ELF-1 (cell line): Measurements from ENCODE around the gene HADHB.
"Not testable (repeated sequence)": the region's sequence is repeated elsewhere in the genome, so short reads cannot be mapped to it uniquely, and the experiment has no call there.

ENCODE experiments used
- DNase-seq: peaks from one replicate; pipeline ENCODE4 v3.0.0-alpha.2; 2016; ENCODE audit warnings: low read depth, low spot score

HADHB gene

DNA sequence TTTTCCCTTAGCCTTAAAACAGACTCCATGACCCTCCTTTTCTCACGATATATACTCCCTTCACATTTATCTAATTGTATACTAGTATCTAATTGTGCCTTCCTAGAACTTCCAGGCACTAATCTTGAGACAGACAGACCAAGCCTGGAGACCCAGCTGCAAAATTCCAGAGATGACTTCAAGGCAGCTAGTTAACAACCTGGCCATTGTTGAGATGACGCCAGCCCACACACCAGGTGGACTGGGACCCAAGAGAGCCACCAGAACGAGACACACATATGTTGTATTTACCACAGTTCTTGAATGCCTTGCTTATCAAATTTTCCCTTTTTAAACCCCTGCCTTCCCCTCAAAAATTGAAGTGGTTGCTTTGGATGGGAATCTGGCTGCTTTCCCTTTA, 52.3 kb downstream of the HADHB start:
- peak; percentile 26 for DNase-seq

DNA sequence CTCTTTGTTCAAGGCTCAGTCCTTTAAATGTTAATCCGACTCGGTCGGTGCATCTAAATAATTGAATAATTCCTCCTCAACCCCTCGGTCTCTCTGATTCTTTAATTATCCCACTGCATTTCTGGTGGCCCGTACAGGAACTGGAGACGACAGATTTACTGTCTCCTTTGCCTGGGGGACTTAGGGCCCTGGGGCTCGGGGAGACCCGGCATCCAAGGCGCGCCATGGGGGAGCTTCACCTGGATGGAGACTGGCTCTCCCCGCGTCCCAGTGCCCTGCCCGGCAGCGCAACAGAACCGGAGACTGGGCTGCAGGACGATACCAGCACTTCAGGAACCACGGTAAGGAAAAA, 53.5 kb downstream of the HADHB start:
- no peak for DNase-seq

DNA sequence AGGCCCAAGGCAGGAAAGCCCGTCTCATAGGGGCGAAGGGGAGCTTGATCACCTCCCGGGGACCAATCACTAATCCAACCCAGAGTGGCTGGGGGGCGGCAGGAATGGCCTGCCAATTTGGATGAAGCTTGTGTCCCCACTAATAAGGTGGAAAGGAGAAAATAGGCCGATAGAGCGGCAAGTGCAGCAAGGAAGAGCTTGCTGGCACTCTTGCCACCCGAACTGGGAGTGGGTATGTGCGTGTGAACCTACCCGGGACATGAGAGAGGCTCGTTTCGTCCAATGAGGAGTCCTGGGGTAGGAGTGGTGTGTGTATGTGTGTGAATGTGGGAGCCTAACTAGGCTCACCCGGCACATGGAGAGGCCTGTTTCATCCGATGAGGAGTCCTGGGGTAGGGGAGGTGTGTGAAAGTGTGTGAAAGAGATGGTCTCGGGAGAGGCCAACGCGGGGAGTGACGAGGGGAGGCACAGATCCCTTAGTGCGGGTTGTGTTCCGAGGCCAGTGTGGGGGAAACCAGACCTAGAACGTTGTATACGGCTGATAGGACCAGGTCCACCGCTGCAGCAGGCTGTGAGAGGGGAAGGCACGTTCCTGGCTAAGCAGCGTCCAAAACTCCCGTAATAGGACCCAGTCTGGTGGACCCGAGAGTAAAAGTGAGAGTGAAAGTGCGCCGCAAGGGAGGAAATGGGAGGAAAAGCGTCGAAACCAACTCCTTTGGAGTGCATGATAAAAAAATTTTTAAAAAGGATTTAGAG, 54.1 kb downstream of the HADHB start:
- DNase-seq: peak; percentile 58

DNA sequence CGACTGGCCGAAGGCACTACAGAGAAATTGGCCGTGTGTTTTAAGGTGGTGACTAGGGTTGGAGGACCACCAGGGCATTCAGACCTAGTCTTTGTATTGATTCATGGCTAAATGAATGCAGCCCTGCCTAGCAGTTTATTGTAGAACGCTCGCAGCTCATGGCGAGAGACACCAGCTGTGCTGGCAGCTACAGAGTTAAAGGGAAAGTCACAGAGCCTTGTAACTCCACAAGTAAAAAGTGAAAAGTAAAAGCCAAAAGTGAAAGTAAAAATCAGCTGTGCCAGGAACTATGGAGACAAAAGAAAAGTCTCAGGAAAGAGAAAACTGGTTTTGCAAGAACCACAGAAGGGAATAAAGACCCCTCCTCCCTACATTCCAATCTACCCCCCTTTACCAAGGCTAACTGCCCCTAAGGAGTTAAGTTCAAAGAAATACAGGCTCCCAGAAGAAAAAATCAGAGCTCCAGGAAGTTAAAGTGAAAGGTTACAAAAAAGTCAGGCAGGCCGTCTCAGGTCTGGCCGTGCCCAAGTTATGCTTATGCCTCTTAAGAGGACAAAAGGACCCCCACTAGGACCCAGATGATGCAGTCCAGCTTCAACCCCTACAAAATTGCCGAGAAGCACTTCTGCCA, 54.8 kb downstream of the HADHB start:
- peak; percentile 85 for DNase-seq

DNA sequence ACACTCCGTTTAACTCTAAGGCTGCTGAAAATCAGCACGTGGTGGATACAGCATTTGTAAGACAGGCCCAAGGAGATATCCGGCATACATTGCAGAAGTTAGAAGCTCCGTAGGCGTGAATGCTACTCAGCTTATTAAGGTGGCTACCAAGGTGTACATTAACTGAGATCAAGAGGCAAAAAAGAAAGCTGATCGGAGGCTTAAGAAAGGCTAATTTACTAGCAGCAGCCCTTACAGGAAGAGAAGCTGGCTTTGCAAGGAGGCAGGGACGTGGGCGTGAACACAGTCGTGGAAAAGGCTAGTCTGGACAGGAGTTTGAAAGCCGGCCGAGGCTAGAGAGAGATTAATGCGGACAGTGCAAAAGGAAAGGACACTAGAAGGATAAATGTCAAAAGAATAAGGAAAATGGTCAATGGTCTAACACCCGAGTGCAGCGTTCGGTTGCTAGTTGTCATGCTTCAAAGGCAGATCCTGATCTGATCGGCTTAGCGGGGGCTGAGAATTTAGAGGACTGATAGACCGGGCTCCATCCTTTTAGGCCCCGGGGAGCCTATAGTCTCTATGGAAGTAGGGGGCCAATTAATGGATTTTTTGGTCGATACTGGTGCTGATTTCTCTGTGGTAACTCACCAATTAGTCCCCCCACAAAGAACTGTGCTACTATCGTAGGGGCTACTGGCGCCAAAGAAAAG, 55.6 kb downstream of the HADHB start:
- DNase-seq: no peak

DNA sequence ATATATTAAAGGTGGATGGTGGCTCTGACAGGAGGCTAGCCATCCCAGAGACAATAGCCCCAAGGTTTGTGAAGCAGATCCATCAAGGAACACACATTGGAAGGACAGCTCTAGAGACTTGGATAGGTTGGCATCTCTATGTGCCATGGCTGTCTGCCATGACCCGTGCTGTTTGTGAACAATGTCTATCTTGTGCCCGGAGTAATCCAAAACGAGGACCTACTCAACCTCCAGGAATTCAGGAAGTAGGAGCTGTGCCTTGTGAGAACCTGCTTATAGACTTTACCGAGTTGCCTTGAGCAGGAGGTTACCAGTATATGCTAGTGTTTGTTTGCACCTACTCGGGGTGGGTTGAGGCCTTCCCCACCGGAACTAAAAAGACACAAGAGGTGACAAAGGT, 58.1 kb downstream of the HADHB start:
- no peak for DNase-seq

DNA sequence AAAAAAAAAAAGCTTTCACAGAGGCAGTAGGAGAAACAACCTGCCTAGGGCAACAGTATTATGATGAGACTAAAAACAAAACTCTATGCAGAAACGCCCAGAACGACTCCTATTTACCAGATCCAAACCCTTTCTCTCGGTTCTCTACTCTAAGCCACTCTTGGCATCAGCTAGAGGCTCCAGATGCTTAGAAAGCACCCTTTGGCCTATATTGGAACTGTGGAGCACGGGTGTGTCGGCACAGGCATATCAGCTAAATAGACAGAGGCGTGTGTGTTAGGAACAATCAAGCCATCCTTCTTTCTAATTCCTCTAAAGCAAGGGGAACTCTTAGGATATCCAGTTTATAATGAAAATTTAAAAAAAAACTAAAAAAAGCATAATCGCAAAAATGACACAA, 60.4 kb downstream of the HADHB start:
- not testable (repeated sequence) for DNase-seq

DNA sequence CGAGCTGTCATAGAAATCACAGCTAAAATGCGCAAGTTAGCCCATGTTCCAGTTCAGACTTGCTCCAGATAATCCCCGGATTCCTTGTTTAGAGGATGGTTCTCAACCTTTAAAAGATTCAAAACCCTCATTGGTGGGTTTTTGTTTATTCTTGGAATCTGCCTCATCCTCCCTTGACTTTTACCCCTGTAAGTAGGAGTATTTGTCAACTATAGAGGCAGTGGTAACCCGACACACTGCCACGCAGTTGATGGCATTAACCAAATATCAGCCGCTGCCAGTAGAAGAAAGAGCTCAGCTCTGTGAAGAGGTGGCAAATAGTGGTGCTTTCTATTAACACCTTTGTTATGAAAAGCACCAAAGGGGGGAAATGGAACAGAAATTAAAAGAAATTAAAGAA, 60.8 kb downstream of the HADHB start:
- DNase-seq: no peak

DNA sequence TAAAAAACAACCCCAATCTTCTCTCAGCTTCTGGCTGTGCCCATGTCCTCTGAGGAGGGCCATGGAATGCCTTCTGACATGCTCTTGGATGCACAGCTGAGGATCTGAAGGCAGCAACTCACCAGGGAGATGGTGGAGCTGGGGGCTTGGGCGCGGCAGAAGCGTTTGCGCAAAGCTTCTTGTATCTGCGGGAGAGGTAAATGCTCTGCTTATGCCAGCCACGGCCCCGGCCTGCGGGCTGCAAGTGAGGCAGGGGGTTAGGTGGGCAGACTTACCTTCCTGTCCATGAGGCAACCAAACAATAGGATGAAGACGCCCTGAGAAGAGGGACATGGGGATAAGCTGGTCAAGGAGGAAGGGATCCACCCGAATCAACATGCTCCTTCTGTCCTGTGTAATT, 65.2 kb downstream of the HADHB start:
- no peak for DNase-seq

DNA sequence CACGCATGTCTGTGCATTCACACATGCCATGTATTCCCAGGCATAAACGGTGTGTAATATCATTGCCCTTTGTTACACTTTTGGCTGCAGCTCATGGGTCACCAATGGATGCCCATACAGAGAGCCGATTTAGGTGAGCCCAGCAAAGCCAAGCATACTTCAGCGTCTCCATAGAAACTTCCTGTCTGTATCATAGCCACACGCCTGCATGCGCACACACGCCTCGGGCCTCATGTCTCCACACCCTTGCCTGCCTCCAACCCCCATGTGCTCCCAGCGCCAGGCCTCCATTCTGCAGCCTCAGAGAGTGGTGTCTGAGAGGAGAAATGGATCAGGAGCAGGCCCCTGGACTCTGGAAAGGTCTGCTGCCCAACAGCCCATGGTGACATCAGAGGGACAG, 67.7 kb downstream of the HADHB start:
- no peak for DNase-seq

DNA sequence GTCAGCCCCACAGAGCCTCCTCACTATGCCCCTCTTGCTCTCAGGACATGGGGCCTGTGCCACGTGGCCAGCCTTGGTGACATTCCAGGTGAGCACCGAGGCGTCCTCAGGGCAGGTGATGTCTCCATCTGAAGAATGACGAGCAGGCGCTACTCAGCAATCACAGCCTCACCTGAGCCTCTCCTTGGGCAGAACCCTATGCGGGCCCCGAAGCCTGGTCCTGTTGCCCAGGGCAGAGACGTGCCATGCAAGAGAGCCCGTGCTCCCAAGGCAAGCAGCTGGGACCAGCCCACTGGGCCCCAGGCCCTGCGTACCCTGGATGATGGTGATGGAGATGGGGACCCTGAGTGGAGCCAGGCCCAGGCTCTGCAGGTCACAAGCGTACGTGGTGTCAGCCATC, 68.7 kb downstream of the HADHB start:
- no peak for DNase-seq

DNA sequence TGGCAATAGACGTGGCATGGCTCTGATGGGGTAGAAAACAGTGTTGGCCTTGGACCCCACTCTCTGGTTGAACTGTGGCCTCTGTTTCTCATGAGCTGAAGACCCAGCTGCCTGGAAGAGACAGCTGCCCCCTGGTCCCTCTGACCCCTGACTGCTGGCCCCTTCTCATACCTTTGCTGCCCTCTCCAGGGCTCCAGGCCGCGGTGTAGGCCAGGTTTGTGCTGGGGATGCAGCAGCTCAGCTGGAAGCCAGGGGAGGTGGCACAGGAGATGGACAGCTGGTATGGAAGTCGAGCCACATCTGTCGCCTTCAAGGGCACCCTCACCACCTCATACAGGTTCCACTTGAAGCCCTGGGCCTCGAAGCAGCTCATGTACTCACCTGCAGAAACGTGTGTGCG, 69.5 kb downstream of the HADHB start:
- DNase-seq: peak; percentile 43

DNA sequence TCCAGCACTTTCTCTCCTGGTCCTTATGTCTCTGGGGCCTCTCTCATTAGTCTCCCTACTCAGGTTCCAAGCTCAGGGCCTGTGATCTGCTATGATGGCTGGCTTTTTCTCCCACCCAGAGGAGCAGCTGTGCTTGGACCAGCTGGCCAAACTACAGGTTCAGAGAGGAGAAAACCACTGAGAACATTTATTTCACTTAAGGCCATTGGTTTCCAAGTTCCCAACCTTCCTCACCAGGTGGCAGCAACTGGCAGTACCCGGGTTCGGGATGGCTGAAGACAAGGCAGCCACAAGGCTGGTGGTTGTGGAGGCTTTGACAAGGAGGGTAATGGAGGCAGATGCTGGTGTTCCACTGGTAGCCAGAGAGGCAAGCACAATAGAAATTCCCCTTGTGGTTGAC, 71.3 kb downstream of the HADHB start:
- DNase-seq: no peak

DNA sequence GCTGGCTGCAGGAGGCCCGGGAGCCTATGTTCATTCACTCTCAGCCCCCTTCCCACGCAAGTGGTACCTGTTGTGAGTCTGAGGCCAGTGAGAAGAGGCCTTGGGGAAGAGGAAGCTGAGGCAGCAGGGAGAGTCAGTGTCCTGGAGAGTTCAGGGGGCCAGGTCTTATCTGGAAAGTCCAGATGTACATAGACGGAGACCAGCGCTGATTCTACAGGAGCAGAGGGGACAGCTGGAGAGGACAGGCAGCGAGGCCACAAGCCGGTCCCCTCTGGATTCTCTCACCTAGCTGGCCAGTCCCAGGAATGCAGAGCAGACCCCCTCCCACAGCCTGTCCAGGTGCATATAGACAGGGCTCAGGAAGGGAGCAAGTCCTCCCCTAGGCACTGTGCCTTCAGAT, 72.1 kb downstream of the HADHB start:
- no peak for DNase-seq

DNA sequence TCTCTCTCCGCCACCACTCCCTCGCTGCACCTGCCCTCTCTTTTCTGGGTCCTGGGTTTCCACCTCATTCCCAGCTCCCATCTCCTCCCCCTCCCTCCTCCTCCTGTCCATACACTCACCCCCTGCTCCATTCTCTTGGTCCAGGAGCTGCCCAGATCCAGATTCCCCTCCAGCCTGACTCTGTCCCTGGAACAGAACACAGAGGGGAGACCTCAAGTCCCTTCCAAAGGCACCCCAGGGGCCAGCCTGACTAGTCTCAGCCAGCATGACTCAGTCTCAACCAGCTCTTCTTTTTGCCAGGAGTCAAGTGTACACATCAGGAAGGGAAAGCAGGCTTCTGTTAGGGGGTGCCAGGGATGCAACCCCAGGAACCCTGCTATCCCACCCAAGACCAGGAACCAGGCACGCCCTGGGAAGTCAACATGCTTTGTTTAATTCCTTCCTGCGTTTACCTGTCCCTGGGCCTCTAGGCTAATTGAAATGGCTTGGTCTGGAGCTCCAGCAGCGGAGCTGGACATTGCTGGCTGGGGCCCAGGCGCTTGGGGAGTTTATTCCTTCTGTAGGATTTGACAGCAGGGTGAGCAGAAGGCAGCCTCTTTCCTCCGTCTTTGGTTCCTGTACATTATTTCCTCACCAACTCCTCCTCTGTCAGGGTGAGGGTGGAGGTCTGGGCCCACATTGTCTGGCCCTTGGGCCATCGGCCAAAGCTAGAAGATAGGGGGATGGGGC, 72.8 kb downstream of the HADHB start:
- no peak for DNase-seq

DNA sequence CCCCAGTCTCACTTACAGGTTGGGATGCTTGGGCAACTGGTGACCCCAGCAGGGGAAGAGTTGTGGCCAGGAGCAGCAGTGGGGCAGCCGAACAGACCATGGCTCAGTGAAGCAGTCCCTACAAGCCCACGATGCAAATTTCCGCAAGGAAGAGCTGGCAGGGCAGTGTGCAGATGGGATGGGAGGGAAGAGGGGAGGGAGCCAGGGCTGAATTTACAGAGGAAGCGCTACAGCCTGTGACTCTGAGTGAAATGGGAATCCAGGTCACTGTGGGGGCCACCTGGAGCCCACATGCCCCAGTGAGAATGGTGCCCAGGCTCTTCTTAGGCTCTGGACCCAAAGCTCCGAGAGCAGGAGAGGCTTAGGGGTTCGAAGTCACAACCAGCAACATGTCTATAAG, 74.2 kb downstream of the HADHB start:
- DNase-seq: no peak

DNA sequence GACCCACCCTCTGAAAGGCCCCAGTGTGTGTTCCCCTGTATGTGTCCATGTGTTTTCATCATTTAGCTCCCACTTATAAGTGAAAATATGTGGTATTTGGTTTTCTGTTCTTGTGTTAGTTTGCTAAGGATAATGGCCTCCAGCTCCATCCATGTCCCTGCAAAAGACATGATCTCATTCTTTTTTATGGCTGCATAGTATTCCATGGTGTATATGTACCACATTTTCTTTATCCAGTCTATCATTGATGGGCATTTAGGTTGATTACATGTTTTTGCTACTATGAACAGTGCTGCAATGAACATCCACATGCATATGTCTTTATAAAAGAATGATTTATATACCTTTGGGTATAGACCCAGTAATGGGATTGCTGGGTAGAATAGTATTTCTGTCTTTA, 79.7 kb downstream of the HADHB start:
- DNase-seq: not testable (repeated sequence)

DNA sequence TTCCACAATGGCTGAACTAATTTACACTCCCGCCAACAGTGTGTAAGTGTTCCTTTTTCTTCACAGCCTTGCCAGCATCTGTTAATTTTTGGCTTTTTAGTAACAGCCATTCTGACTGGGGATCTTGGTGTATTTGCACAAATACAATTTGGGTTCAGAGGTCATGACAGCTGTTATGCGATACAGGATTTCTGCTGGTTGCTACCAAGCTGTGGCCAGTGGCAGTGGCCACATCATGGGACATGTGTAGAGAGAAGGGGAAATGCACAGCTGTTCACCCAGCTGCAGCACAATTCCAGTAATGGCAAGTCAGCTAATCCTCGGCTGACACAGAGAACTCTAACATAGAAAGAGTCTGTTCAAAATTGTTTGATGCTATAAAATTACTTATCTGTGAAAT, 80.2 kb downstream of the HADHB start:
- no peak for DNase-seq

DNA sequence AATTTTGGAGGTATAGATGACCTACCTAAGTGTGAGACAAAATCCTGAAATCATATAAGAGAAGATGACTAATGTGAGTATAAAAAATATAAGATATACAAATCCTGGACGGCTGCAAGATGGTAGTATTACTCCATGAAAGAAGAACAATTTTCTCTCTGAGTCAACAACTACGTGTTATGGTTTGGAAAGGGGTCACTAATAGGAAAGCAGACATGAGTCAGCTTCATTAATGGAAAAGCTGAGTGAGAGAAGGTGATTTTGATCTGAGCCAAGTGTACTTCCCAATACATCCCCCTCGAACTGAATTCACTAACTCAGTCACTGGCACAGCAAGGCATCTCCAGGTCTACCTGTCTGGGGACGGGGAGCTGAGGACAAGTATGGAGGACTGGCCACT, 81.1 kb downstream of the HADHB start:
- no peak for DNase-seq

DNA sequence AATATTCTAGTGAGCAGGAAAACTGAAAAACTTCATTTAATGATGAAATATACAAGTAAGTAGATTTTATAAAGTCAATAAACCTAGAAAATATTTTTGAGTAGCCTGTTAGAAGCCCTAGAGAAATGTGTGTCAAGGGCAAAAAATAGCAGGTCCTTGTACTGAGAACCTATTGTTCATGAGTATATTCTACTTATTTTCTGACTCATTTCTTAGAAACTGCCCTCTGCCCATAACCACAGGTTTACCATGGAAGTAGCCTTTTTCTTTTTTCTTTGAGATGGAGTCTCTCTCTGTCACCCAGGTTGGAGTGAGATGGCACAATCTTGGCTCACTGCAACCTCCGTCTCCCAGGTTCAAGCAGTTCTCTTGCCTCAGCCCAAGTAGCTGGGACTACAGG, 81.8 kb downstream of the HADHB start:
- DNase-seq: no peak

DNA sequence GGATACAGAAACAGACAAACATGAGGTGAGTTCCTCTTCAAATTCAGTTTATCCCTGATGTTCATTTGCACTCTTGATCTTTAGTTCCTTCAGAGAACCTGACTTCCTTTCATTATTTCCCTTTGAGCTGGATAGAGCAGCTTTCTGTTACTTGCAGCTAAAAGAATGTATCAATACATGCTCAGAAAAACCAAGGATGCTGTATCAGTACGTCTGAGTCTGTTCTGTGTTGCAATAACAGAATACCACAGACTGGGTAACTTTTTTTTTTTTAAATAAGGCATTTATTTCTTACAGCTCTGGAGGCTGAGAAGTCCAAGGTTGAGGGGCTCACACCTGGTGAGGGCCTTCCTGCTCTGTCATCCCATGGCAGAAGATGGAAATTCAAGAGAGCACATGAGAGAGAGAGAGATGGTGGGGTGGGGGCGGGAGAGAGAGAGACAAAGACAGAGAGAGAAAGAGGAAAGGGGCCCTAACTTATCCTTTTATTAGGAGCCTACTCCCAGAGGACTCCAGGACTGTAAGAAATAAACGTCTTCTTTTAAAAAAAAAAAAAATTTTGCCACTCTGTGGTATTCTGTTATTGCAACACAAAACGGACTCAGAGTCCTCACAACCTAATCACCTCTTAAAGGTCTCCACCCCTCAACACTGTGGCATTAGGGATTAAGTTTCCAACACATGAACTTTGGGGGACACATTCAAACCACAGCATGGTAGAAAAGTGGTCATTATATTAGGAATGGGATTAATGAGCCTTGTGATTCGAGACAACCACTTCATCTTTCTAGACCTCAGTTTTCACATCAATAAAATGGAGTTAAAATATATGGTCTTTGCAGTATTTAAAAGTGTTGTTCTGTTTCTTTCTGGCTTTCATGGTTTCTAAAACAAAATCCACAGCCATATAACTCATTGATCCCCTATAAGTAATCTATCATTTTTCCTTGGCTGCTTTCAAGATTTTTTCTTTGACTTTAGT, 82.8 kb downstream of the HADHB start:
- no peak for DNase-seq
